HAP-1 (cell line): ENCODE results near the gene MYO7A.

Experiments used
- DNase-seq, 2 experiments: peaks; one replicate each; pipeline ENCODE4 v3.0.0-alpha.2; 2016 to 2020; ENCODE audit warnings: low spot score in 2 of 2
- H3K27me3 ChIP-seq: fragments of 250-450 bp; sonication (Bioruptor Pico); 2 replicates; pipeline ENCODE4 v1.5.1; 2020; ENCODE audit warnings: low read depth, mild to moderate bottlenecking, moderate library complexity
- H3K36me3 ChIP-seq: fragments of 250-450 bp; sonication (Bioruptor Pico); replicated peaks from 2 replicates; pipeline ENCODE4 v1.5.1; 2020; ENCODE audit warnings: mild to moderate bottlenecking
- H3K4me1 ChIP-seq: fragments of 250-450 bp; sonication (Bioruptor Pico); 2 replicates; pipeline ENCODE4 v1.5.1; 2020; ENCODE audit warnings: mild to moderate bottlenecking
- H3K4me3 ChIP-seq: fragments of 250-450 bp; sonication (Bioruptor Pico); 2 replicates; pipeline ENCODE4 v1.5.1; 2020; ENCODE audit warnings: mild to moderate bottlenecking, moderate library complexity
- H3K9me3 ChIP-seq: fragments of 250-450 bp; sonication (Bioruptor Pico); 2 replicates; pipeline ENCODE4 v1.5.1; 2020; ENCODE audit warnings: mild to moderate bottlenecking, moderate library complexity
- in situ Hi-C: fragments of 300-500 bp; cut with MboI; formaldehyde crosslinking; loops from 3 replicates; pipeline ENCODE4 v1.14.3; 2020; ENCODE audit warnings: low sequenced_read_pairs, inconsistent platforms, mixed read lengths

MYO7A gene

DNA sequence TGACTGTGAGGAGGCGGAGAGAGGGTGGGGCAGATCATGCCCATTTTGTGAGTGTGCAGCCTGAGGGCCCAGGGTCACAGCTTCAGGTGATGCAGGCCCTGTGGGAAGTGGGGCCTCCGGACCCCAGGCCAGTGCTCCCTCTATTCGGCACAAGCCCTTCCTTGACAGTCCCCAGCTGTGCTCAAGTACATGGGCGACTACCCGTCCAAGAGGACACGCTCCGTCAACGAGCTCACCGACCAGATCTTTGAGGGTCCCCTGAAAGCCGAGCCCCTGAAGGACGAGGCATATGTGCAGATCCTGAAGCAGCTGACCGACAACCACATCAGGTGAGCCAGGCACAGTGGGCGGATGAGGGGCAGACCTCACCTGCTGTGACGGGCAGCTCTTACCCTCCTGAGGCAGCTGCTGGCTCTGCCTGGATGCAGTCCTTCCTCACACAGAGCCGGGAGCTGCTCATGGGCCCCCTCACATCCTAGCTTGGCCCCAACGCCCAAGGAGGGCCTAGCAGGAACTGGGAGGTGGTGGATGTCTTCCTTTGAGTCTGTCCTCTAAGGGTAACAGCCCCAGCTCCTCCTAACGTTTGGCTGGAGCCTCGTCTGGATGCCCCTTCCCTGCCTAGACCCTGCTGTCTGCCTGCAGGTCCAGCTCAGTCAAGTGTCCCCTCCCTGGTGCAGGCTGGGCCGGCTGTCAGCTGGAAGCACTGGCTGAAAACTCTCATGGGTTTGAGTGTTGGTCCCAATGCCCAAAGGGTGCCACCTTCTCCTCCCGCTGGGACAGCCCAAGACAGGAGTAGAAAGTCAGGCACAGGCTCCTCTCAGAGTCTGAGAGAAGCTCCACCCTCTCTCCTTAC, 76.1 kb downstream of the MYO7A start:
- Histone ChIP-seq H3K4me1 (no peaks in the 10 kb centered on the region), H3K36me3 (no peaks in the 10 kb centered on the region), H3K27me3 (no peaks in the 10 kb centered on the region), H3K4me3 (no peak overlapping the region), H3K9me3 (no peaks in the 10 kb centered on the region)
- in situ Hi-C loops = no loop called here
- no peak for DNase-seq

DNA sequence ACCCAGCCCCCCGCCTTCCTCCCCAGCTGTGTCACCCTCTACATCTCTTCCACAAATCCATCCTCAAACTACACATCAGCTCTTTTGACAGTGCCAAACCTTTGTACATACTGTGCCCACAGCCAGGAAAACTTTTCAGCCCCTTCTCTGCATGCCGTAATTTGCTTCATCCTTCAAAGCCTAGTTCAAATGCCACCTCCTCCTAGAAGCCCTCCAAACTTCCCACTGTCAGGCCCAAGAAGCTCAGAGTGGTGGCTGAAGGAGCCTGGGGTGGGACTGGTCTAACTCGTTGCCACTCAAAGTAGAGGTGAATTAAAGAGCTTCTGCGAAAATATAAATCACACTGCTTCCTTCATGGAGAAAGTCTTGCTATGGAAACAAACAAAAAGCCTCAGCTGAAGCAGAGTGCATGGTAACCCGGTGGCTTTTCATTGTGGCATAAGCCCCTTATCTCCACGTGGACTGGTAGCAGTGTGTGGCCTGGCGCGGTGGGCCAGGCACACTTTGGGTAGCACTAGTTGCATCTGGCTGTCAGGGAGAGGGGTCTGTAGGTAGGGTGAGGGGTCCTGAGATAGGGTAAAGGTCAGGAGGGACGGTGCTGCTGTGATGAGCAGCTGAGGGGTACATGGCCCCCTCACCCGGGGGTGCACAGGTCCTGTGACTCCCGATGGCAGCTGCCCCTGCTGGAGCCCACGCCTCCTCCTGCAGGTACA, 76.9 kb downstream of the MYO7A start:
- no peak for DNase-seq
- Histone ChIP-seq H3K27me3 (no peaks in the 10 kb centered on the region), H3K4me1 (no peaks in the 10 kb centered on the region), H3K9me3 (no peaks in the 10 kb centered on the region), H3K36me3 (no peaks in the 10 kb centered on the region), H3K4me3 (no peak overlapping the region)
- in situ Hi-C loops = no loop called here

DNA sequence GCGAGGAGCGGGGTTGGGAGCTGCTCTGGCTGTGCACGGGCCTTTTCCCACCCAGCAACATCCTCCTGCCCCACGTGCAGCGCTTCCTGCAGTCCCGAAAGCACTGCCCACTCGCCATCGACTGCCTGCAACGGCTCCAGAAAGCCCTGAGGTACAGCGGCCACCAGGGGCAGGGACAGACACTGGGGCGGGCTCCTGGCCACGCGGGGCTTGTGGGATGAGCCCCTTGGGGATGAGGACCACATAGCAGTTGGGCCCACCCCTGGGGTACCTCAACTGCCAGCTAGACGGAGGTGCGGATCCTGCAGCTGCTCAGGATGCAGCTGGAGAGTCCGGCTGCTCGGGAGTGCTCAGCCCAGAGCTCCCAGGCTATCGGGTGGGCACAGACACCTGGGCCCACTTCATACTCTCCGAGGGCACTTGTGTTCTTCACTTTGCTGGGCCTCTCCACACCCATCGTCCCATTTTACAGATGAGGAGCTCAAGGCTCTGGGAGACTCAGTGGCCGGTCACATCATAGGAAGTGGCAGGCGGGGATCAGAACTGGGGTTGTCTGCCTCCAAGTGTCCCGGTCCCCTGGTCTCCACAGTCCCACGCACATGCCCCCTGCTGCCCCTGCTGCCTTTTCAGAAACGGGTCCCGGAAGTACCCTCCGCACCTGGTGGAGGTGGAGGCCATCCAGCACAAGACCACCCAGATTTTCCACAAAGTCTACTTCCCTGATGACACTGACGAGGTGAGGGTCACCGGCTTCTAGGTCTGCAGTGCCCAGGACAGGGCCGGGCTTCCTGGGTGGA, 77.6 kb downstream of the MYO7A start:
- Histone ChIP-seq H3K4me3 (no peak overlapping the region), H3K36me3 (no peaks in the 10 kb centered on the region), H3K27me3 (no peaks in the 10 kb centered on the region), H3K9me3 (no peaks in the 10 kb centered on the region), H3K4me1 (no peaks in the 10 kb centered on the region)
- DNase-seq = no peak
- in situ Hi-C loops = no loop called here

DNA sequence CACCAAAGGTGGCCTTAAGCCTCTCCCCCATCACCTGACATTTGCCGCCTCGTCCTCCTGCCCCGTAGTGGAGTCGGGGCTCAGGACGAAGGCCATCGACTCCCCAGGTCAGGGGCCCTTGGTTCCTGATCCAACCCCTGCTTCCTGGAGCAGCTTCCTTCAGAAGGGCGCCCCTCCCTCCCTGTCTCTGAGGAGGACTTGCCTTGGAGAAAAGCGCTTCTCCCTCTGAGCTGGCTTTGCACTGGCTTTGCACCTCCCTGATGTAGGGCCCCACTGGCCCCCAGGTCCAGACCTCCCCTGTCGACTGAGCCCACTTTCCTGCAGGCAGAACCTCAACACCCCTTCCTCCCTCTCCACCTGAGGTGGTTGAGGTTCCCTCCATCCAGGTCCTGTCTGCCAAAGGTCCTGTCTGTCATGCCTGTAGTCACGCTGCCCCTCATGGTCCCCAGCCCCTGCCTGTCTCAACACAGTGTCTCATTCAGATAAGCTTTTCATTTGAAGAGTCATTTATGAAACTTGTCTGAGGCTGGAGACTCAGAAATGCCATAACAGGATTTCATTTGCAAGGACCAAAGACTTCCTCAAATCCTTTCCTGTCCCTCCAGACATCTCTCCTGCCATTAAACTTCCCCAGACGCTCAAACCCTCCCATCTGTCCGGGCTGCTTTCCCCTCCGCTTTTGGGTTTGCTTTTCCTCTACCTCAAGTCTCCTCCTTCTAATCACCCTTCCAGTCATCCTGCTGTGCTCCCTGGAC, 78.4 kb downstream of the MYO7A start:
- Histone ChIP-seq H3K9me3 (no peaks in the 10 kb centered on the region), H3K27me3 (no peaks in the 10 kb centered on the region), H3K36me3 (no peaks in the 10 kb centered on the region), H3K4me1 (no peaks in the 10 kb centered on the region), H3K4me3 (no peak overlapping the region)
- no peak for DNase-seq
- in situ Hi-C loops = no loop called here

DNA sequence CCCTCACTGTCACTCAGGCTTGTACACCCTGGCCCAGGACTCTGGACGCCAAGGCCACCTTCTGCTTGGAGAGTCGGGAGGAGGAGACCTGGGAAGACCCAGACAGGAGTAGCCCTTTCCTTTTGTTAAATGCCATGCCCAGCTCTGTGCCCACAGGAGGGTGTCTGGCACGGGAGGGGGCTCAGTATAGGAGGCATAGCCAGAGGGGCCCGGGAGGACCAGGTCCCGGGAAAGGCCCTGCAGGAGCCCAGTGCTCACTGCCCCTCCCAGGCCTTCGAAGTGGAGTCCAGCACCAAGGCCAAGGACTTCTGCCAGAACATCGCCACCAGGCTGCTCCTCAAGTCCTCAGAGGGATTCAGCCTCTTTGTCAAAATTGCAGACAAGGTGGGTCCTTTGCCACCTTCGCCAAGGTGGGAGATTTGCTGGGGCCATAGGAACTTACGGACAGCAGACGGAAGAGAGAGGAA, 79.0 kb downstream of the MYO7A start:
- DNase-seq = no peak
- no peak overlapping the region for H3K4me3 ChIP-seq
- H3K9me3 ChIP-seq = no peaks in the 10 kb centered on the region
- no peaks in the 10 kb centered on the region for H3K27me3 ChIP-seq
- H3K36me3 ChIP-seq = no peaks in the 10 kb centered on the region
- no peaks in the 10 kb centered on the region for H3K4me1 ChIP-seq
- in situ Hi-C loops = no loop called here

DNA sequence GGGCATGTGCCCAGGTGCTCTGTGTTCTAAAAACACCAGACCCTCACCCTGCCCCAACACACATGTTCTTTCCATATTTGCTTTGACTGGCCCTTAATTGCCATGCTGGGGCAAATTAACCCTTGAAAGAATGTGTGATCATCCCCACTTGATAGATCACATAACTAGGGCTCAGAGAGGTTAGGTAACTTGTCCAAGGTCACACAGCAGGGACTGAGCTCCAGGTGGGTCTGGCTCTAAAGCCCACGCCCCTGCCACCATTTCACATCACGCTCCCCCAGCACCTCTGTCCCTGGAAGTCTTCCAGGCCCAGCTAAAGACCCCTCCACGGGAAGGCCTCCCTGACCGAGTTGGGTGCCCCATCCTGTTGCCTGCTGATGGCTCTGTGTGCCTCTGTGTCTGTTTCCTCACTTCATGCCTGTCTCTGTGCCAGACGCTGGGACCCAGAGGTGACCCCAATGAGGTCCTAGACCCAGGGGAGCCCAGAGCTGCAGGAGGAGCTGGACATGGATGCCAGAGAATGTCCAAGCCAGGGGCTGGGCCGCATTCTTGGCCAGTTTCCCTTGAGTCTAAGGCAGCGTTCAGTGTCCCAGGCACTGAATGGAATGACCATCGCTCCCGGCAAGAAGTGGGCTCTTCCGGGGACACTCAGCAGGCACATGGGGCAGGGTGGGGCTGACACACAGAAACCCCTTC, 79.7 kb downstream of the MYO7A start:
- no peak for DNase-seq
- Histone ChIP-seq H3K4me1 (no peaks in the 10 kb centered on the region), H3K4me3 (no peak overlapping the region), H3K36me3 (no peaks in the 10 kb centered on the region), H3K27me3 (no peaks in the 10 kb centered on the region), H3K9me3 (no peaks in the 10 kb centered on the region)
- in situ Hi-C loops = no loop called here

DNA sequence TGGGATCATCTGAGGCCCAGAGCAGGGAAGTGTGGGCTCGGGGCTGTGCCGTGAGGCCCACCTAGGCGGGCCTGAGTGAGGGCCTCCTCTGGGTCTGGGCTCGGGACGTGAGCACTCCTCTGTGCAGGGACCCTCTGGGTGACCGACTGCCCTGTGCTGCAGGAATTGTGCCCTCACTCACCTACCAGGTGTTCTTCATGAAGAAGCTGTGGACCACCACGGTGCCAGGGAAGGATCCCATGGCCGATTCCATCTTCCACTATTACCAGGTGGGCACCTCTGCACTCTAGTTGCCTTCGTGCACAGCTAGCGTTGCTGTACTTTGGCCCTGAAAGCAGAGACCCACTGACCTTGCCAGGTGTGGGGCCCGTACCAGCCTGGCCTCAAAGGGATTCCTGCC, 80.5 kb downstream of the MYO7A start:
- Histone ChIP-seq H3K4me1 (no peaks in the 10 kb centered on the region), H3K27me3 (no peaks in the 10 kb centered on the region), H3K4me3 (no peak overlapping the region), H3K9me3 (no peaks in the 10 kb centered on the region), H3K36me3 (no peaks in the 10 kb centered on the region)
- no peak for DNase-seq
- in situ Hi-C loops = no loop called here

DNA sequence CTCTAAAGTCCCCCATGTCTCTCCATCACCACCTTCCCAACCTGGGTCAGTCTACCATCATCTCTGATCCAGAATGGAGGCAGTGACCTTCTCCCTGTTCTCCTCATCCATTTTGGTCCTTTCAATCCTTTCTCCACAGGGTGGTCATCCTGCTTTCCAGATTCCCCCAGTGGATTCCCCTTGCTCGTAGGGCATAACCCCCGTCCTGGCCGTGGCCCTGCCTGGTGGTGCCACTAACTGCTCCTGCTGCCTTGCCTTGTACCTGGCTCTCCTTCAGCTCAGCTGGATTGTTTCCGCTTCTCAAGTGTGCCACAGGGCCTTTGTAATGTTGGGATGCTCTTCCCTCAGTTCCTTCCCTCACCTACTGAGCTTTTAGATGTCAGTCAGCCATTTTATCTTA, 81.6 kb downstream of the MYO7A start:
- no peaks in the 10 kb centered on the region for H3K36me3 ChIP-seq
- DNase-seq = no peak
- in situ Hi-C loops = no loop called here

DNA sequence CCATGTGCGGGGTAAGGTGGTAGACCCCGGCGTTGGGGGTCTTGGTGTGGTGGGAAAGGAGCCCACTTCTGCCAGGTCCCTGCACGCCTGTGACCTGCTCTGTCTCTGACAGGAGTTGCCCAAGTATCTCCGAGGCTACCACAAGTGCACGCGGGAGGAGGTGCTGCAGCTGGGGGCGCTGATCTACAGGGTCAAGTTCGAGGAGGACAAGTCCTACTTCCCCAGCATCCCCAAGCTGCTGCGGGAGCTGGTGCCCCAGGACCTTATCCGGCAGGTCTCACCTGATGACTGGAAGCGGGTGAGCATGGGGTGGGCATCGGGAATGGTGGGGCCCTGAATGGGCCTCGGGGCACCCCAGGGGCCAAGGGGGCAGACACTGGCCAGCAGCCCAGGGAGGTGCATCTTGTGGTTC, 83.0 kb downstream of the MYO7A start:
- Histone ChIP-seq H3K4me1 (no peaks in the 10 kb centered on the region), H3K9me3 (no peaks in the 10 kb centered on the region), H3K4me3 (no peak overlapping the region), H3K36me3 (no peaks in the 10 kb centered on the region), H3K27me3 (no peaks in the 10 kb centered on the region)
- in situ Hi-C loops = no loop called here
- no peak for DNase-seq

More for the DNA sequence above, 81.6 kb downstream of the MYO7A start:
- H3K27me3 ChIP-seq = no peaks in the 10 kb centered on the region
- no peaks in the 10 kb centered on the region for H3K4me1 ChIP-seq
- H3K4me3 ChIP-seq = no peak overlapping the region
- H3K9me3 ChIP-seq = no peaks in the 10 kb centered on the region

DNA sequence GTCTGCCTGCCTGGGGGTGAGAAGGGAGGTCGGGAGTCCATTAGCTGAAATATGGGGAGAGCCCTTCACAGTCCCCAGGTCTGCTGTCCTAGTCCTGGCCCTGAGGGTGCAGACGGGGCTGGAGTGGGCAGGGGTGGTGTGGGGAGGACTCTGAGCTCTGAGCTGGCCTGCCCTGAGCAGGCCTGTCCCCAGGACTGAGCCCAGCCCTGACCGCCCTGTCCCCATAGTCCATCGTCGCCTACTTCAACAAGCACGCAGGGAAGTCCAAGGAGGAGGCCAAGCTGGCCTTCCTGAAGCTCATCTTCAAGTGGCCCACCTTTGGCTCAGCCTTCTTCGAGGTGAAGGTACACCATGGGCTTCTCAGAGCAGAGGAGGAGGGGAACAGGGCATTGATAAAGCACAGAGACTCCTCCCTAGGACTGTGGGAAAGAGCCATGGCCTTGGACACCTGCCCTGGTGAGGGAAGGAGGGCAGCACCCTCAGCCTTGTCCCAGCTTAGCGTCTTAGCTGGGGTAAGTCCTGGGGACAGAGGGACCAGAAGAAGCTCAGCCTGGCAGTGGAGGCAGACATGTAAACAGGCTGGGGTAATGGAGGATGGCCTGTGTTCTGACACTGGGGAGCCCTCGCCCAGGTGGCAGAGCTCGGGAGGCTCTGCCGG, 83.7 kb downstream of the MYO7A start:
- no peaks in the 10 kb centered on the region for H3K4me1 ChIP-seq
- no peak for DNase-seq
- H3K9me3 ChIP-seq = no peaks in the 10 kb centered on the region
- no peaks in the 10 kb centered on the region for H3K27me3 ChIP-seq
- H3K36me3 ChIP-seq = no peaks in the 10 kb centered on the region
- no peak overlapping the region for H3K4me3 ChIP-seq
- in situ Hi-C loops = no loop called here

DNA sequence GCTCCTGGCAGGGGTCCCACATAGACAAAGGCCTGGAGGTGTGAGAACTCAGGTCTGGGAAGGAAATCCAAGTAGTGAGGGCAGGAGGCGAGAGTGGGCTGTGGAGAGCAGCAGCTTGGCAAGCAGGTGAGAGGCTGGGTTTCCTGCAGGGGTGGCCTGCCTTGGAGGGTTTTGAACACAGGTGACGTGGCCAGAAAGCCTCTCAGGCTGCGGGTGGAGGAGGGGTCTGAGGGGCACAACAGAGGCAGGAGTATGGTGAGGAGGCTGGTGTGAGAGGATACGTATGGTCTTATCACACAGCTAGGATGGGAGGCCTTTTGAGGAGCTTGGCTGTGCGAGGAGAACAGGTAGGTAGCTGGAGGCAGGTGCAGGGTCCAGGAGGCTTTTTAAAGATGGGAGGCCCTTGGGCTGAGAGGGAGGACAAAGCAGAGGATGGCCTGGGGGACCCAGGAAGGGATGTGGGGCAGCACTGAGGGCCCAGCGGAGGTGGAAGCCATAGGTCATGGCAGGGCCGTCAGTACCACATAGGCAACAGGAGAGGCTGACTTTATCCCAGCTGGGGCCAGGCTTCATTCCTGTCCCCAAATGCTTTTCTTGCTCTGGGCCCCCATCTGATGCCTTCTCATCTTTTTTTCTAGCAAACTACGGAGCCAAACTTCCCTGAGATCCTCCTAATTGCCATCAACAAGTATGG, 84.4 kb downstream of the MYO7A start:
- in situ Hi-C loops = no loop called here
- H3K36me3 ChIP-seq = no peaks in the 10 kb centered on the region
- no peak for DNase-seq

DNA sequence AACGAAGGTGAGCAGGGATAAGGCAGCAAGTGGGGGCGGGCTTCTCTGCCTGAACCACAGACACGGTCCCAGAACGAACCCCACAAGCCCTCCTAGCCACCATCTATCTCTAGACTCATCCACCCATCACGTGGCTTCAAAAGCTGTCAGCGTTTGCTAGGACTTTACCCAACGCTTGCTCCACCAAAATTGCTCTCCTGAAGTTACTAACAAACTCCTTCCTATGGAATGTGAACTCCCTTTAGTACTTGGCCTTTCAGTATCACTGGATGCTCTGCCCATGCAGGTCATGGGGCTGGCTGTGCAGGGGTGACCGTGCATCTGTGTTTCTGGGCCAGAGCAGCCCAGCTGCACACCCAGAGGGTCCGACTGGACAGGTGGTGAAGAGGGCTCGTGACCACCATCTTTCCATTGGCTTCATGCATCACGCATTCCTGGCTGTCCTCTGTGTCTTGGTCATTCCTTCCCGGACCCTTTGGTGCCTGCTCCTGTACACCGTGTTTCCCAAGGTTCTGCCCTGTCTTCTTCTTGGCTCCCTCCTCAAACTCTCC, 85.1 kb downstream of the MYO7A start:
- H3K36me3 ChIP-seq = no peaks in the 10 kb centered on the region
- no peaks in the 10 kb centered on the region for H3K9me3 ChIP-seq
- no peaks in the 10 kb centered on the region for H3K27me3 ChIP-seq
- DNase-seq = no peak
- no peak overlapping the region for H3K4me3 ChIP-seq
- H3K4me1 ChIP-seq = no peaks in the 10 kb centered on the region
- in situ Hi-C loops = no loop called here

More for the DNA sequence above, 84.4 kb downstream of the MYO7A start:
- no peaks in the 10 kb centered on the region for H3K27me3 ChIP-seq
- H3K4me3 ChIP-seq = no peak overlapping the region
- no peaks in the 10 kb centered on the region for H3K9me3 ChIP-seq
- H3K4me1 ChIP-seq = no peaks in the 10 kb centered on the region
